MM.1S (cell line): ENCODE results near the gene NCAN.

Source experiments
- CTCF ChIP-seq: fragments of 300-600 bp; sonication (generic); IDR thresholded peaks from 2 replicates; pipeline ENCODE4 v1.5.1; 2016; ENCODE audit warnings: antibody characterized with exemption, low read length, mixed read lengths
- EZH2 ChIP-seq: fragments of 300-600 bp; sonication (generic); optimal IDR thresholded peaks from 2 replicates; pipeline ENCODE3; 2017; ENCODE audit warnings: low read depth, mild to moderate bottlenecking, antibody characterized with exemption, low read length, mixed read lengths
- EZH2phosphoT487 ChIP-seq: fragments of 300-600 bp; sonication (generic); IDR thresholded peaks from 2 replicates; pipeline ENCODE4 v1.6.1; 2018; ENCODE audit warnings: antibody characterized with exemption, low read length

- TF ChIP-seq CTCF (no peak), EZH2phosphoT487 (no peak), EZH2 (no peak)
Observed at GRCh38 chr19:19203012-19203856, 8.5 kb upstream of the NCAN start, which contains the start of gene NR2C2AP.
